Endothelial cell of umbilical vein (primary cell): ENCODE data around the gene HDLBP. TPM values are rescaled to one million over a fixed set of nuclear protein-coding genes. Genes with fewer than 3 reads are reported as not detected.

Experiments used
- BruUV-seq: library from RNA; stranded (reverse); fragments of 400-500 nt; replicated peaks from 2 replicates; lab custom pipeline; 2021; lab: Mats Ljungman, UMichigan
- CTCF ChIA-PET: fragments of 300-600, 350-600 bp; sonication (Branson Sonifier 250); formaldehyde crosslinking; loops from one replicate; lab custom pipeline; 2021; ENCODE audit warnings: antibody characterized with exemption, inconsistent platforms; lab: Charles Lee
- POLR2A ChIA-PET: fragments of 300-600, 350-600 bp; sonication (Branson Sonifier 250); formaldehyde crosslinking; loops from one replicate; lab custom pipeline; 2021; ENCODE audit warnings: antibody characterized with exemption, inconsistent platforms; lab: Charles Lee
- DNase-seq: peaks from one replicate; pipeline ENCODE4 v3.0.0-alpha.2; 2011; ENCODE audit warnings: low read depth, low spot score
- FAIRE-seq: peaks from 2 replicates; lab custom pipeline; 2011; peaks lifted over from hg19 to GRCh38; lab: Jason Lieb, UNC
- H2AFZ ChIP-seq: 2 replicates; pipeline ENCODE4 v1.6.0; 2012; ENCODE audit warnings: low read depth, low read length, control low read depth, inconsistent platforms
- H3K27ac ChIP-seq: 2 replicates; pipeline ENCODE4 v1.5.1; 2011; ENCODE audit warnings: low read depth, mild to moderate bottlenecking, control low read depth, low read length, moderate library complexity; ENCODE audit not compliant: insufficient read depth
- H3K27me3 ChIP-seq, 2 experiments: 2 replicates each; pipeline versions ENCODE4 v1.6.0 to v1.6.1; 2011; ENCODE audit warnings: low read length in 2 of 2, mixed read lengths in 1 of 2; ENCODE audit not compliant: control insufficient read depth in 2 of 2, insufficient read depth in 2 of 2
- H3K36me3 ChIP-seq, 2 experiments: 2 replicates in 1 of 2; 3 replicates in 1 of 2; pipeline ENCODE4 v1.5.1; 2011; ENCODE audit warnings: low read length in 2 of 2, mild to moderate bottlenecking in 1 of 2, moderate library complexity in 1 of 2; ENCODE audit not compliant: control insufficient read depth in 2 of 2, insufficient read depth in 2 of 2; ENCODE audit errors: extremely low read depth in 1 of 2
- H3K4me1 ChIP-seq: 3 replicates; pipeline ENCODE4 v1.5.1; 2011; ENCODE audit warnings: mild to moderate bottlenecking, low read length; ENCODE audit not compliant: control insufficient read depth, insufficient read depth; ENCODE audit errors: extremely low read depth
- H3K4me2 ChIP-seq: 2 replicates; pipeline ENCODE4 v1.6.1; 2011; ENCODE audit warnings: low read length, control low read depth, mixed read lengths; ENCODE audit not compliant: insufficient read depth
- H3K4me3 ChIP-seq, 3 experiments: fragments of 200-600 bp in 1 of 3; sonication (generic), shearing (Covaris generic) in 1 of 3; replicated peaks in 1 of 3; 2 replicates each; pipeline ENCODE4 v1.5.1; 2011 to 2016; ENCODE audit warnings: control low read depth in 3 of 3, low read length in 3 of 3, mild to moderate bottlenecking in 2 of 3, inconsistent platforms in 1 of 3, low read depth in 1 of 3, moderate library complexity in 1 of 3; ENCODE audit not compliant: insufficient read depth in 1 of 3
- H3K79me2 ChIP-seq: 2 replicates; pipeline ENCODE4 v1.6.0; 2012; ENCODE audit warnings: low read length, inconsistent platforms; ENCODE audit not compliant: control insufficient read depth, insufficient read depth
- H3K9ac ChIP-seq: replicated peaks from 2 replicates; pipeline ENCODE3; 2011; ENCODE audit warnings: low read length, control low read depth; ENCODE audit not compliant: insufficient read depth; ENCODE audit errors: extremely low read depth
- H3K9me1 ChIP-seq: replicated peaks from 3 replicates; pipeline ENCODE4 v1.6.0; 2011; ENCODE audit warnings: mild to moderate bottlenecking, low read length; ENCODE audit not compliant: control insufficient read depth, insufficient read depth; ENCODE audit errors: extremely low read depth
- H3K9me3 ChIP-seq: replicated peaks from 2 replicates; pipeline ENCODE4 v1.5.1; 2012; ENCODE audit warnings: low read length, inconsistent platforms; ENCODE audit not compliant: control insufficient read depth, insufficient read depth
- H4K20me1 ChIP-seq: replicated peaks from 2 replicates; pipeline ENCODE3; 2011; ENCODE audit warnings: mild to moderate bottlenecking, low read length; ENCODE audit not compliant: control insufficient read depth, insufficient read depth; ENCODE audit errors: extremely low read depth
- EZH2 ChIP-seq: IDR thresholded peaks from 2 replicates; pipeline ENCODE4 v1.6.1; 2012; ENCODE audit warnings: borderline replicate concordance, low read depth, mild to moderate bottlenecking, moderate library complexity, low read length, inconsistent platforms; ENCODE audit not compliant: severe bottlenecking
- FOS ChIP-seq: IDR thresholded peaks from 2 replicates; pipeline ENCODE4 v1.6.1; 2011; ENCODE audit warnings: mild to moderate bottlenecking, low read length, moderate library complexity, borderline replicate concordance; ENCODE audit not compliant: insufficient read depth
- GATA2 ChIP-seq: IDR thresholded peaks from 2 replicates; pipeline ENCODE4 v1.7.0; 2011; ENCODE audit warnings: low read depth, mild to moderate bottlenecking, moderate library complexity, mixed read lengths, low read length; ENCODE audit not compliant: insufficient read length, insufficient read depth
- JUN ChIP-seq: IDR thresholded peaks from 2 replicates; pipeline ENCODE4 v1.6.1; 2011; ENCODE audit warnings: borderline replicate concordance, low read depth; ENCODE audit not compliant: insufficient read length, insufficient read depth
- MYC ChIP-seq: IDR thresholded peaks from one replicate; pipeline ENCODE4 v1.6.1; 2011; ENCODE audit warnings: mild to moderate bottlenecking, low read depth, low read length
- POLR2A ChIP-seq: IDR thresholded peaks from 2 replicates; pipeline ENCODE4 v1.6.1; 2012; ENCODE audit warnings: low read depth, mild to moderate bottlenecking, control low read depth, low read length
- POLR2AphosphoS5 ChIP-seq: IDR thresholded peaks from 2 replicates; pipeline ENCODE4 v1.6.1; 2012; ENCODE audit warnings: low read depth, mild to moderate bottlenecking, control low read depth, low read length, moderate library complexity; ENCODE audit not compliant: insufficient read depth
- dilution Hi-C: fragments of 300-500 bp; cut with MboI; formaldehyde crosslinking; loops from one replicate; pipeline ENCODE4 v1.15.0; 2019; ENCODE audit warnings: low sequenced_read_pairs; ENCODE audit not compliant: extremely low pct_ligation_motif_present
- intact Hi-C: fragments of 100-400 bp; cut with micrococcal nuclease; formaldehyde crosslinking; loops from one replicate; pipeline ENCODE4 v1.10.0; 2022
- polyA plus RNA-seq, 4 experiments: library from polyadenylated mRNA; depleted of rRNA in 3 of 4; stranded (reverse) in 3 of 4; unstranded in 1 of 4; fragments of >200 nt; gene quantifications; 2 replicates each; pipeline versions ENCODE4 v1.2.1 to v1.2.3, GENCODE V29; 2011 to 2012; ENCODE audit warnings: missing spikeins in 1 of 4
- total RNA-seq: library from RNA; stranded (reverse); gene quantifications from 2 replicates; pipeline ENCODE4 v1.2.3, GENCODE V29; 2021
- TF ChIP-seq, protein P1 (sequence below), 2 donors: IDR thresholded peaks; 1 replicate in 1 of 2; 2 replicates in 1 of 2; pipeline ENCODE4 v1.5.1; 2011; ENCODE audit warnings: low read length in 2 of 2, mild to moderate bottlenecking in 2 of 2, moderate library complexity in 2 of 2, control low read depth in 1 of 2, inconsistent platforms in 1 of 2, low read depth in 1 of 2; ENCODE audit not compliant: insufficient read depth in 1 of 2; ENCODE audit errors: extremely low read depth in 1 of 2
- TF ChIP-seq, protein P2 (sequence below): IDR thresholded peaks from 2 replicates; pipeline ENCODE4 v1.6.1; 2011; ENCODE audit not compliant: insufficient read depth, insufficient read length

HDLBP gene
- total and polyA plus RNA-seq, 2 donors (not counting 3 experiments of a cell fraction or from before 2014, with no cell fraction given) = 379 to 569 TPM

DNA sequence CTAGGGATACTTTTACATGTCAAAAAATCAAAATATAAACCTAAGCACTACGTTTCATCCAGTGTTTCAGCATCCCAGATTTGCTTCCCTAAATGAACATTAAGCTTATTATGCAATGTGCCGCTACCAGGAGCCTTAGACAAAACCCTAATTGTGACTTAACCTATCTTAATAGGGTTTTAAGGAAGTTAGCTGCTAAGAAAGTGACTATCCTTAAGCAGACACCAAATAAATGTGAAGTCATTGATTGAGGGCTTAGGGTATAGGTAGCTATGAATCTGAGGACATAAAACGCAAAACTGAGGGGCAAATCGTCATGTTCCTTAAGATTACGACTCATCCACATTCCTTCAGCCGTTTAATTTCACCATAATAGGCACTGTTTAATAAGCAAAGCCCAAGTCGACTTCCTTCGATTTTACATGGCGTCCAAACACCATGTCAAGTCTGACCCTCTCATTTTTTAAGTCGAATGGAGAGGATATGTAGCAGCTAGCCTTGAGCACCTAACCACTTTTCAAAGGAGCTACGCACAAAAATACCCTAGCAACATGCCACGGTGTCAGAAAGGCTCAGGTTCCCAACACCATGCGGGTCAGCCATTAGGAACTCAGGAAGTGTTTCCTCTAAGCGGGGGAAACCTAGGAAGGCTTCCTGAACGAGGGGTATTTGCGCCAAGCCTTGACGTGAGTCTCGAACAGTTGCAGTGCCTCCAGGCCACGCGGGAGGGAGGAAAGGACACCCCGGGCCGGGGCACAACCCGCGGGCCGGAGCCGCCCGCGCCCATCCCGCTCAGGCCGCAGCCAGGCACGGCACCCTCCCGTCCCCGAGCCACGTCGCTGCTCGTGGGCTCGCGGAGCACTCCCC, 1.0 kb downstream of the HDLBP start:
- FAIRE-seq = peak; percentile 33
- POLR2A ChIA-PET = interaction anchor here (0.8 to 1.5 kb wide), 5 partner anchors 12 to 323 kb away, joined by 3 to 5 read pairs (median 4); partner anchors contain the start of gene PASK
- dilution Hi-C loops = no loop called here

DNA sequence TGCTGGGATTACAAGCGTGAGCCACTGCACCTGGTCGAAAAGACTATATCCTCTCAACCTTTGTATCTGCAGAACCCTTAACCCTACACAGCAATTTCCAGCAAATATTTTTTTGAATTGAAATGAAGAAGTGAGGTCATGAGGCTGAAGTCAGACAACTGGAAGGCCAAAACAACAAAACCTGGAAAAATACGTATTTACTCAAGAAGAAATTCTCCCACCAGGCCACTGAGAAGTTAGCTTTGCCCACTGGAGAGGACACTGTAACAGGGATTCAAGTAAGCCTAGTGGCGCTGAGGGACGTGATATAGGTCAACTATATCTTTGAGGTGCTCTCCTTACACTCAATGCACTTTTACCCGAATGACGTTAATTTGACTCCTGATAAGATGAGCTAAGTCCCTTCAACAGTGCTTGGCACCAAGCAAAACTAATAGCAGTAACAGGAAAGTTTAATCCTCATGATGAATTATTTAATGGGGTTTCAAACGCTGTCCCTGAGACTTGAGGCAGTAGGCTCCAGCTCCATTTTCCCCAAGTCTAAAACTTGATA, 1.9 kb downstream of the HDLBP start:
- Histone ChIP-seq H3K9me1 (no peaks in the 10 kb centered on the region), H3K27me3 (no peaks in the 10 kb centered on the region), H4K20me1 (peaks cover 4% of the 10 kb centered on the region), H3K4me3 (peak overlapping the region in 1 of 3 experiments; percentile 86), H3K36me3 (peaks cover 0 to 3% of the 10 kb centered on the region in 2 experiments), H3K27ac (no peak overlapping the region), H3K79me2 (peaks cover 89% of the 10 kb centered on the region), H3K4me1 (peaks cover 26% of the 10 kb centered on the region), H3K9me3 (no peaks in the 10 kb centered on the region), H3K9ac (peak overlapping the region; percentile 98), H3K4me2 (peak overlapping the region; percentile 66), H2AFZ (no peak overlapping the region)
- FAIRE-seq (no peak), DNase-seq (no peak)
- ChIA-PET POLR2A (no interaction called here), CTCF (interaction anchor here (1.4 to 1.5 kb wide), 2 partner anchors 8 to 399 kb away, joined by 4 to 6 read pairs; no protein-coding TSS in a partner anchor)
- no TSS peak for BruUV-seq
- dilution Hi-C loops (no loop called here), intact Hi-C loops (loop anchor here (2.0 to 10.0 kb wide), 2 partner anchors 323 to 459 kb away; no protein-coding TSS in a partner anchor)
- no peak for TF ChIP-seq POLR2A
- no peak for TF ChIP-seq MYC
- no peak for TF ChIP-seq FOS
- no peak for TF ChIP-seq GATA2
- no peak for TF ChIP-seq EZH2
- no peak for TF ChIP-seq POLR2AphosphoS5
- TF ChIP-seq, protein P1, sequence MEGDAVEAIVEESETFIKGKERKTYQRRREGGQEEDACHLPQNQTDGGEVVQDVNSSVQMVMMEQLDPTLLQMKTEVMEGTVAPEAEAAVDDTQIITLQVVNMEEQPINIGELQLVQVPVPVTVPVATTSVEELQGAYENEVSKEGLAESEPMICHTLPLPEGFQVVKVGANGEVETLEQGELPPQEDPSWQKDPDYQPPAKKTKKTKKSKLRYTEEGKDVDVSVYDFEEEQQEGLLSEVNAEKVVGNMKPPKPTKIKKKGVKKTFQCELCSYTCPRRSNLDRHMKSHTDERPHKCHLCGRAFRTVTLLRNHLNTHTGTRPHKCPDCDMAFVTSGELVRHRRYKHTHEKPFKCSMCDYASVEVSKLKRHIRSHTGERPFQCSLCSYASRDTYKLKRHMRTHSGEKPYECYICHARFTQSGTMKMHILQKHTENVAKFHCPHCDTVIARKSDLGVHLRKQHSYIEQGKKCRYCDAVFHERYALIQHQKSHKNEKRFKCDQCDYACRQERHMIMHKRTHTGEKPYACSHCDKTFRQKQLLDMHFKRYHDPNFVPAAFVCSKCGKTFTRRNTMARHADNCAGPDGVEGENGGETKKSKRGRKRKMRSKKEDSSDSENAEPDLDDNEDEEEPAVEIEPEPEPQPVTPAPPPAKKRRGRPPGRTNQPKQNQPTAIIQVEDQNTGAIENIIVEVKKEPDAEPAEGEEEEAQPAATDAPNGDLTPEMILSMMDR (IDR thresholded peaks at IDR 0.05; ENCODE audit: extremely low read depth in 1 of 2, insufficient read depth in 1 of 2, low read depth in 1 of 2, low read length in 2 of 2) = no peak
- TF ChIP-seq, protein P2, sequence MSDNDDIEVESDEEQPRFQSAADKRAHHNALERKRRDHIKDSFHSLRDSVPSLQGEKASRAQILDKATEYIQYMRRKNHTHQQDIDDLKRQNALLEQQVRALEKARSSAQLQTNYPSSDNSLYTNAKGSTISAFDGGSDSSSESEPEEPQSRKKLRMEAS = no peak
- TF ChIP-seq JUN = no peak

More for the DNA sequence above, 1.0 kb downstream of the HDLBP start:
- intact Hi-C loops = loop anchor here (1.0 to 10.0 kb wide), 8 partner anchors 41 to 752 kb away; partner anchors contain the start of genes ATG4B, DUSP28, FARP2 and ING5
- peak; percentile 68 for DNase-seq
- Histone ChIP-seq H4K20me1 (peaks cover 4% of the 10 kb centered on the region), H3K9me3 (no peaks in the 10 kb centered on the region), H3K9me1 (no peaks in the 10 kb centered on the region), H3K4me3 (peak overlapping the region; percentile 67 to 93 (median 86)), H3K36me3 (no peaks in the 10 kb centered on the region), H3K4me2 (peak overlapping the region; percentile 66), H3K27ac (peak overlapping the region; percentile 90), H3K79me2 (peaks cover 89% of the 10 kb centered on the region), H3K9ac (peak overlapping the region; percentile 98), H3K27me3 (no peaks in the 10 kb centered on the region), H2AFZ (peak overlapping the region; percentile 35), H3K4me1 (peaks cover 29% of the 10 kb centered on the region)
- CTCF ChIA-PET = interaction anchor here (0.8 to 1.5 kb wide), 6 partner anchors 9 to 400 kb away, joined by 3 to 7 read pairs (median 4); no protein-coding TSS in a partner anchor
- TSS peak; percentile 60 for BruUV-seq
- TF ChIP-seq, protein P2 = no peak
- TF ChIP-seq GATA2 = no peak
- no peak for TF ChIP-seq FOS
- TF ChIP-seq POLR2AphosphoS5 = no peak
- peak; percentile 12 for TF ChIP-seq MYC
